Vagina (tissue), 2 donors: Measurements from ENCODE around the gene SPDYA. TPM values are rescaled to one million over a fixed set of nuclear protein-coding genes. Genes with fewer than 3 reads are reported as not detected.

ENCODE experiments used
- DNase-seq, 2 donors: peaks; one replicate each; pipeline ENCODE4 v3.0.0-alpha.2; 2017; ENCODE audit errors: extremely low spot score in 2 of 2
- H3K27ac ChIP-seq: fragments of 200-600 bp; sonication (generic); one replicate; pipeline ENCODE4 v1.5.1; 2019
- H3K27me3 ChIP-seq: fragments of 200-600 bp; sonication (generic); one replicate; pipeline ENCODE4 v1.5.1; 2019
- H3K36me3 ChIP-seq, 2 donors: fragments of 200-600 bp; sonication (generic); one replicate each; pipeline ENCODE4 v1.5.1; 2017 to 2019
- H3K4me1 ChIP-seq: fragments of 200-600 bp; sonication (generic); one replicate; pipeline ENCODE4 v1.5.1; 2019
- H3K4me3 ChIP-seq, 2 donors: fragments of 200-600 bp; sonication (generic); 1 replicate in 1 of 2; 2 replicates in 1 of 2; pipeline ENCODE4 v1.5.1; 2016 to 2019
- H3K9me3 ChIP-seq: fragments of 200-600 bp; sonication (generic); one replicate; pipeline ENCODE4 v1.5.1; 2019
- POLR2A ChIP-seq, 2 donors: fragments of 450-650 bp; IDR thresholded peaks; one replicate each; pipeline ENCODE4 v1.6.1; 2017; ENCODE audit warnings: antibody characterized with exemption in 2 of 2, mild to moderate bottlenecking in 2 of 2, moderate library complexity in 2 of 2
- POLR2AphosphoS5 ChIP-seq, 2 donors: sonication (generic); formaldehyde crosslinking; IDR thresholded peaks; one replicate each; pipeline ENCODE4 v1.9.0; 2017; ENCODE audit warnings: antibody characterized with exemption in 2 of 2, mild to moderate bottlenecking in 2 of 2, low read depth in 1 of 2; ENCODE audit not compliant: insufficient read depth in 1 of 2
- intact Hi-C: fragments of 100-400 bp; cut with DNase I; formaldehyde crosslinking; loops from one replicate; pipeline ENCODE4 v1.15.1; 2023
- total RNA-seq: library from RNA; depleted of rRNA; stranded (reverse); fragments of >200 nt; gene quantifications from one replicate; pipeline ENCODE4 v1.2.3, GENCODE V29; 2016
- TF ChIP-seq, protein P1 (sequence below), 3 experiments: fragments of 450-650 bp in 2 of 3; fragments of 200-600 bp in 1 of 3; sonication (generic) in 1 of 3; IDR thresholded peaks; one replicate each; pipeline ENCODE4 v1.5.1; 2017 to 2019; ENCODE audit warnings: antibody characterized with exemption in 3 of 3, mild to moderate bottlenecking in 2 of 3, moderate library complexity in 2 of 3

SPDYA gene
- total RNA-seq, 1 donor from 2014 or later, result 5.2 TPM

DNA sequence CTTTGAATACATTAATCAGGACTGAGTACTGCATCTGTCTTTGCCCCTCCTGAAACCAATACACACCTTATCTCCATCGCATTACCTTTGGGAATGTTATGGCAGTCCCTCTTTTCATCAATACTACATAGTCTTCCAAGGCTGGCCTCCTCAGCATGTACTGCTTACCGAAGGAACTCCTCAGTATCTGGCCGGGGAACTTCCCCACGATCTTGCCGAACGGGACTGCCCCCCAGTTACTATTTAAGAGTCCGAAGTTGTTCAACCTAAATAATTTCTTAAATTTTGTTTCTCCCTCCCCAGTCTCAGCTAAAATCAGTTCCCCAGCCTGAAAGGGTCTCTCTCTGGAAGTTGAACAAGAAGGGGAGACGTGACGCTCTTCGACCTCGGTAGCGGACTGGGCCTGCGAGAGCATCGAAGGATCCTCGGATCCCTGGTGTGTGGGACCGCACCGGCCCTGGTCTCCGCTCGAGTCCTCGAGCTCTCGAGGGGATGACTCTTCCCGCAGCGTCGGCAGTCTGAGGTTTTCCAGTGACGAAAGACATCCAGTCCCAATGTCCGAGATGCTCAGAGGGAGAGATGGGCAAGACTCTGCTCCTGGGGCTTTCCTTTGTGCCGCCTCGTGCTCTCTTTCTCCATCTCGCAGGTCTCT lies 59.0 kb downstream of the SPDYA start:
- TF ChIP-seq, protein P1, sequence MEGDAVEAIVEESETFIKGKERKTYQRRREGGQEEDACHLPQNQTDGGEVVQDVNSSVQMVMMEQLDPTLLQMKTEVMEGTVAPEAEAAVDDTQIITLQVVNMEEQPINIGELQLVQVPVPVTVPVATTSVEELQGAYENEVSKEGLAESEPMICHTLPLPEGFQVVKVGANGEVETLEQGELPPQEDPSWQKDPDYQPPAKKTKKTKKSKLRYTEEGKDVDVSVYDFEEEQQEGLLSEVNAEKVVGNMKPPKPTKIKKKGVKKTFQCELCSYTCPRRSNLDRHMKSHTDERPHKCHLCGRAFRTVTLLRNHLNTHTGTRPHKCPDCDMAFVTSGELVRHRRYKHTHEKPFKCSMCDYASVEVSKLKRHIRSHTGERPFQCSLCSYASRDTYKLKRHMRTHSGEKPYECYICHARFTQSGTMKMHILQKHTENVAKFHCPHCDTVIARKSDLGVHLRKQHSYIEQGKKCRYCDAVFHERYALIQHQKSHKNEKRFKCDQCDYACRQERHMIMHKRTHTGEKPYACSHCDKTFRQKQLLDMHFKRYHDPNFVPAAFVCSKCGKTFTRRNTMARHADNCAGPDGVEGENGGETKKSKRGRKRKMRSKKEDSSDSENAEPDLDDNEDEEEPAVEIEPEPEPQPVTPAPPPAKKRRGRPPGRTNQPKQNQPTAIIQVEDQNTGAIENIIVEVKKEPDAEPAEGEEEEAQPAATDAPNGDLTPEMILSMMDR (IDR thresholded peaks at IDR 0.05), result no peak
- no peak for TF ChIP-seq POLR2A (IDR thresholded peaks at IDR 0.05)
- TF ChIP-seq POLR2AphosphoS5 (IDR thresholded peaks at IDR 0.05; ENCODE audit: insufficient read depth in 1 of 2, low read depth in 1 of 2), result no peak
- Histone ChIP-seq H3K36me3 (peaks cover 0 to 3% of the 10 kb centered on the region in 2 donors), H3K9me3 (no peaks in the 10 kb centered on the region), H3K27me3 (no peaks in the 10 kb centered on the region), H3K4me3 (peak overlapping the region; percentile 55 to 93), H3K27ac (peak overlapping the region; percentile 70), H3K4me1 (peaks cover 35% of the 10 kb centered on the region)
- intact Hi-C loops, result no loop called here
- no peak for DNase-seq

DNA sequence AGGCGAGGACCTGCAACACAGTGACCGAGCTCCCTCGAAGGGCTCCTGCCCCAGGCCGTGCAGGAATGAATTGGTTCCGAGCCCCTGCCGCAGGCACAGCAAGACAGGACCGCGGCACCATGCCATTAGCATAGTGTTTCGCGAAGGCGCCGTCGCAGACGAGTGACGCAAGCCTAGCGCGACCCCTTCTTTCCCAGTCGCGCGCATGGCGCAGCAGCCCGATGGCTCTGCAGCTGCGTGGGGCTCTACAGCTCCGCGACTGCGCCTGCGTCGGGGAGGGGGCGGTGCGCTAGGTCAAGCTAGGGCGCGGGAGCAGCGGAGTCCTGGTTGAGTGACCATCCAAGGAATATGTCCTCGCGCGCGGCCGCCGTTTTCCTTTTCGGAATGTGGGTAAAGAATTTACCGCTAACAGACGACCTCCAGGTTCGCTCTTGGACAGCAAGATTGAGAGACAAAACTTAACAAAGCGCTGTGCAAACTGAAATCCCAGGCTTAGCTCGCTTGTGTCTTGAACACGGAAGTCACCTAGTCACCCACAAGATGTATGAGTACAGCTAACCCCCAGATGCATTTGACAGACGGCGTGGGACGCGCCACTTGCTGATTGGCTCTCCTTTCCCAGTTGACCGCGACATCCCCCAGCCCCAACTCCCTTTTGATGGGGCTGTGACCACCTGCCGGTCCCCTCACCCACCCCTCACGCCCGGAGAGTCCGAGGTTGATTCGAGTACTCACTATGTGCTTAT lies 59.7 kb downstream of the SPDYA start, which contains the start of gene TRMT61B:
Gene TRMT61B (minus strand): TSS at position 164 of the 746 bp plus-strand sequence. CDS start 32 bp downstream, at position 132.
- peak; percentile 94 to 100 for TF ChIP-seq POLR2AphosphoS5 (IDR thresholded peaks at IDR 0.05; ENCODE audit: insufficient read depth in 1 of 2, low read depth in 1 of 2)
- TF ChIP-seq, protein P1 (IDR thresholded peaks at IDR 0.05), result peak in 1 of 3 experiments; percentile 32
- no peak for TF ChIP-seq POLR2A (IDR thresholded peaks at IDR 0.05)
- Histone ChIP-seq H3K27ac (peak within 1 kb of the TSS; percentile 70), H3K4me1 (peaks cover 35% of the 10 kb centered on the region), H3K36me3 (no peaks in the 10 kb centered on the region), H3K27me3 (no peaks in the 10 kb centered on the region), H3K4me3 (peak within 1 kb of the TSS; percentile 55 to 93), H3K9me3 (no peaks in the 10 kb centered on the region)
- peak in 1 of 2 donors; percentile 93 for DNase-seq
- intact Hi-C loops, result no loop called here

DNA sequence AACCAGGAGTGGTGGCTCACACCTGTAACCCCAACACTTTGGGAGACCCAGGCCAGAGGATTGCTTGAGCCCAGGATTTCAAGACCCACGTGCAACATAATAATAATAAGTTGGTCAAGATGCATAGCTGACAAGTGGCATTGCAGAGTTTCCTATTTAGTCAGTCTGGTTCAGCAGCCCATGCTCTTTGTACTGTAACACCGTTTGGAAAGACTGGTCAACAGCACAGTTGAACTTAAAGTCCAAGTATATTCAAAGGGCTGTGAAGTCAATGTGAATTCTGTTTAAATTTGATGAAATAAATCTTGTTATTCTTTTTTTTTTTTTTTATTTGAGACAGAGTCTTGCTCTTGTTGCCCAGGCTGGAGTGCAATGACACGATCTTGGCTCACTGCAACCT lies 61.0 kb downstream of the SPDYA start:
- no peaks in the 10 kb centered on the region for H3K36me3 ChIP-seq
- no peaks in the 10 kb centered on the region for H3K27me3 ChIP-seq
- intact Hi-C loops, result no loop called here
- H3K27ac ChIP-seq, result no peak overlapping the region
- no peak overlapping the region for H3K4me3 ChIP-seq
- no peak for DNase-seq
- TF ChIP-seq POLR2AphosphoS5 (IDR thresholded peaks at IDR 0.05; ENCODE audit: insufficient read depth in 1 of 2, low read depth in 1 of 2) (no peak), POLR2A (IDR thresholded peaks at IDR 0.05) (no peak)
- TF ChIP-seq, protein P1 (IDR thresholded peaks at IDR 0.05), result no peak
- H3K4me1 ChIP-seq, result peaks cover 35% of the 10 kb centered on the region
- no peaks in the 10 kb centered on the region for H3K9me3 ChIP-seq

DNA sequence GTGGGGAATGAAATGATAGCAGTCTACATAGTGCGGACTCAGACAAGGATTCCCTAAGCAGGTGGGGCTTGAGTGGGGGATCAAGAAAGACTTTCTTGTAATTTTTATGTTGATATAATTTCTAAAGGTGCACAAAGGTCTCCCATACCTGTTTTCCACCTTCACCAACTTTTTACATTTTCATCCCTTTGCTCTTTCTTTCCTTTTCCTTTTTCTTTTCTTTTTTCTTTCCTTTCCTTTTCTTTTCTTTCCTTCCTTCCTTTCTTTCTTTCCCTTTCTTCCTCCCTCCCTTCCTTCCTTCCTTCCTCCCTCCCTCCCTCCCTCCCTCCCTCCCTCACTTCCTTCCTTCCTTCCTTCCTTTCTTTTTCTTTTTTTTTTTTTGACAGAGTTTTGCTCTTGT lies 69.6 kb downstream of the SPDYA start:
- no peak overlapping the region for H3K4me3 ChIP-seq
- no peaks in the 10 kb centered on the region for H3K27me3 ChIP-seq
- H3K36me3 ChIP-seq, result no peaks in the 10 kb centered on the region
- no peaks in the 10 kb centered on the region for H3K4me1 ChIP-seq
- no peak overlapping the region for H3K27ac ChIP-seq
- DNase-seq, result no peak
- H3K9me3 ChIP-seq, result no peaks in the 10 kb centered on the region
- TF ChIP-seq, protein P1 (IDR thresholded peaks at IDR 0.05), result no peak
- intact Hi-C loops, result no loop called here

DNA sequence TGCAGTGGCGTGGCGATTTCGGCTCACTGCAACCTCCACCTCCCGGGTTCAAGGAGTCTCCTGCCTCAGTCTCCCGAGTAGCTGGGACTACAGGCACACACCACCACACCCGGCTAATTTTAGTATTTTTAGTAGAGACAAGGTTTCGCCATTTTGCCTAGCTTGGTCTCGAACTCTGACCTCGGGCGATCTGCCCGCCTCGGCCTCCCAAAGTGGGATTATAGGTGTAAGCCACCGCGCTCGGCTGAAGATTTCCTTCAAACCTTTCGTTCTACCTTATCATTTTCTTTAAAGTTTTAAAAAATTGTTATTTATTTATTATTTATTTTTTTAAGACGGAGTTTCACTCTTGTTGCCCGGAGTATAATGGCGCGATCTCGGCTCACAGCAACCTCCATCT lies 82.9 kb downstream of the SPDYA start:
- DNase-seq, result no peak
- Histone ChIP-seq H3K4me3 (no peak overlapping the region), H3K9me3 (no peaks in the 10 kb centered on the region), H3K27ac (no peak overlapping the region), H3K36me3 (no peaks in the 10 kb centered on the region), H3K27me3 (no peaks in the 10 kb centered on the region), H3K4me1 (peaks cover 32% of the 10 kb centered on the region)
- TF ChIP-seq POLR2AphosphoS5 (IDR thresholded peaks at IDR 0.05; ENCODE audit: insufficient read depth in 1 of 2, low read depth in 1 of 2), result no peak
- no peak for TF ChIP-seq POLR2A (IDR thresholded peaks at IDR 0.05)
- TF ChIP-seq, protein P1 (IDR thresholded peaks at IDR 0.05), result no peak
- intact Hi-C loops, result no loop called here
